Adrenal gland (tissue), 12 donors: ENCODE data around the gene FAM83C. TPM values are rescaled to one million over a fixed set of nuclear protein-coding genes. Genes with fewer than 3 reads are reported as not detected.

Experiments
- DNase-seq, 7 donors: peaks; one replicate each; pipeline ENCODE4 v3.0.0-alpha.2; 2019 to 2020
- H3K27ac ChIP-seq, 5 donors: fragments of 200-600 bp; sonication (generic) in 4 of 5; 1 replicate in 3 of 5; 2 replicates in 2 of 5; pipeline versions ENCODE4 v1.5.1 to v1.8.0; 2016 to 2020; ENCODE audit warnings: mild to moderate bottlenecking in 1 of 5
- H3K27me3 ChIP-seq: fragments of 200-600 bp; 2 replicates; pipeline ENCODE4 v1.8.0; 2021
- H3K36me3 ChIP-seq, 2 donors: fragments of 200-600 bp; replicated peaks in 1 of 2; 1 replicate in 1 of 2; 2 replicates in 1 of 2; pipeline versions ENCODE4 v1.5.1 to v1.8.0; 2018 to 2022
- H3K4me1 ChIP-seq, 2 donors: fragments of 200-600 bp; replicated peaks in 1 of 2; 1 replicate in 1 of 2; 2 replicates in 1 of 2; pipeline versions ENCODE4 v1.5.1 to v1.8.0; 2018 to 2021
- H3K4me3 ChIP-seq, 4 donors: fragments of 200-600 bp; sonication (generic) in 3 of 4; one replicate each; pipeline ENCODE4 v1.5.1; 2016 to 2018
- H3K9me3 ChIP-seq, 3 donors: fragments of 200-600 bp; sonication (generic) in 1 of 3; replicated peaks in 1 of 3; 1 replicate in 2 of 3; 2 replicates in 1 of 3; pipeline versions ENCODE4 v1.5.1 to v1.8.0; 2016 to 2021
- POLR2A ChIP-seq, 2 donors: fragments of 450-650 bp; IDR thresholded peaks; one replicate each; pipeline ENCODE4 v1.6.1; 2017; ENCODE audit warnings: antibody characterized with exemption in 2 of 2, mild to moderate bottlenecking in 2 of 2, moderate library complexity in 1 of 2
- WGBS, 4 donors: extraction: QIAGEN DNeasy Blood & Tissue Kit in 2 of 4; methylation state at CpG; one replicate each; pipeline versions ENCODE4 v1.1.5 to v1.1.7; 2013 to 2017; 5-methylcytosine and 5-hydroxymethylcytosine counted together
- intact Hi-C, 2 donors: fragments of 100-400 bp; cut with DNase I; formaldehyde crosslinking; loops; one replicate each; pipeline versions ENCODE4 v1.14.1 to v1.15.0; 2022 to 2023
- polyA plus RNA-seq, 3 donors: library from polyadenylated mRNA; stranded (reverse); fragments of 200-250 nt in 2 of 3; fragments of 350-450 nt in 1 of 3; fragmentation: Illumina TruSeq in 1 of 3; extraction: RNeasy Lipid Tissue Mini Kit (QIAGEN cat#74804) in 1 of 3; gene quantifications; one replicate each; pipeline ENCODE4 v1.2.3, GENCODE V29; 2013 to 2014
- total RNA-seq, 9 donors: library from RNA; depleted of rRNA in 4 of 9; stranded (reverse); fragments of >200 nt in 4 of 9; fragments of 120-200 nt in 1 of 9; fragmentation: NEBNext Ultra II Directional in 1 of 9; extraction: Animal tissue kit (Norgen Biotek cat#: 25700) in 1 of 9; gene quantifications; one replicate each; pipeline versions ENCODE4 v1.1.0 to v1.2.4, GENCODE V29; 2013 to 2023
- TF ChIP-seq, protein P1 (sequence below), 6 experiments: fragments of 450-650 bp in 4 of 6; fragments of 200-600 bp in 2 of 6; sonication (generic) in 1 of 6; IDR thresholded peaks; 1 replicate in 5 of 6; 2 replicates in 1 of 6; pipeline versions ENCODE4 v1.5.1 to v1.8.0; 2016 to 2021; ENCODE audit warnings: antibody characterized with exemption in 6 of 6, mild to moderate bottlenecking in 2 of 6, moderate library complexity in 1 of 6
- donor health status: healthy with polysubstance abuse.
- donor health status: Bipolar disorder and iron deficiency.
- donor health status: DM: yes; HTN: yes; CAD: no.
- donor health status: DM: no; HTN: no; CAD: no.
- donor health status: DM: no; HTN: no; CAD: no.
- donor health status: DM: yes; HTN: yes; CAD: no.

The FAM83C gene
- total and polyA plus RNA-seq, 12 donors, result 0.03 to 0.11 TPM; not detected in 10

DNA sequence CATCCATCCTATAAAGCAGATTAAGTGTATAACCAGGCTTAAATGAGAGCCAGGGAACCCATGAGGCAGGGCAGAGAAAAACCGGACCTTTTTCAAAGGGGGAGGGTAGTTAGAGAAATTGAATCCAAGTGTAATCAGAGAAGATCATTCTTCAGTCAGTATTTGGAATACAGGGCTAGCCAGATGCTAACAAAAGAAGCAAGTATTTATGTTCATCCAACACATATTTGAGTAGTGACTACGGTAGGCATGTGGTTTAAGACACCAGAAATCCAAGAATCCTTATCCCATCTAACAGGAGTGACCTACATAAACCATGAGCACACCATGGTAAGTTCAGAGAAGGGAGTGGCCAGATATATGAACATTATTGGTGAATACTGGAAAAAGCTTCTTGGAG is 46.8 kb upstream of the FAM83C start:
- Histone ChIP-seq H3K27me3 (no peaks in the 10 kb centered on the region), H3K36me3 (peaks cover 0 to 5% of the 10 kb centered on the region in 2 donors), H3K4me1 (peaks cover 0 to 9% of the 10 kb centered on the region in 2 donors), H3K4me3 (no peak overlapping the region), H3K27ac (no peak overlapping the region), H3K9me3 (no peaks in the 10 kb centered on the region)
- no peak for DNase-seq
- intact Hi-C loops, result no loop called here
- WGBS, 4 donors, result 89 to 98% (median 95%) methylated on average over 2 of the region's 2 CpGs
- TF ChIP-seq, protein P1, sequence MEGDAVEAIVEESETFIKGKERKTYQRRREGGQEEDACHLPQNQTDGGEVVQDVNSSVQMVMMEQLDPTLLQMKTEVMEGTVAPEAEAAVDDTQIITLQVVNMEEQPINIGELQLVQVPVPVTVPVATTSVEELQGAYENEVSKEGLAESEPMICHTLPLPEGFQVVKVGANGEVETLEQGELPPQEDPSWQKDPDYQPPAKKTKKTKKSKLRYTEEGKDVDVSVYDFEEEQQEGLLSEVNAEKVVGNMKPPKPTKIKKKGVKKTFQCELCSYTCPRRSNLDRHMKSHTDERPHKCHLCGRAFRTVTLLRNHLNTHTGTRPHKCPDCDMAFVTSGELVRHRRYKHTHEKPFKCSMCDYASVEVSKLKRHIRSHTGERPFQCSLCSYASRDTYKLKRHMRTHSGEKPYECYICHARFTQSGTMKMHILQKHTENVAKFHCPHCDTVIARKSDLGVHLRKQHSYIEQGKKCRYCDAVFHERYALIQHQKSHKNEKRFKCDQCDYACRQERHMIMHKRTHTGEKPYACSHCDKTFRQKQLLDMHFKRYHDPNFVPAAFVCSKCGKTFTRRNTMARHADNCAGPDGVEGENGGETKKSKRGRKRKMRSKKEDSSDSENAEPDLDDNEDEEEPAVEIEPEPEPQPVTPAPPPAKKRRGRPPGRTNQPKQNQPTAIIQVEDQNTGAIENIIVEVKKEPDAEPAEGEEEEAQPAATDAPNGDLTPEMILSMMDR (IDR thresholded peaks at IDR 0.05), result no peak
- no peak for TF ChIP-seq POLR2A (IDR thresholded peaks at IDR 0.05)

DNA sequence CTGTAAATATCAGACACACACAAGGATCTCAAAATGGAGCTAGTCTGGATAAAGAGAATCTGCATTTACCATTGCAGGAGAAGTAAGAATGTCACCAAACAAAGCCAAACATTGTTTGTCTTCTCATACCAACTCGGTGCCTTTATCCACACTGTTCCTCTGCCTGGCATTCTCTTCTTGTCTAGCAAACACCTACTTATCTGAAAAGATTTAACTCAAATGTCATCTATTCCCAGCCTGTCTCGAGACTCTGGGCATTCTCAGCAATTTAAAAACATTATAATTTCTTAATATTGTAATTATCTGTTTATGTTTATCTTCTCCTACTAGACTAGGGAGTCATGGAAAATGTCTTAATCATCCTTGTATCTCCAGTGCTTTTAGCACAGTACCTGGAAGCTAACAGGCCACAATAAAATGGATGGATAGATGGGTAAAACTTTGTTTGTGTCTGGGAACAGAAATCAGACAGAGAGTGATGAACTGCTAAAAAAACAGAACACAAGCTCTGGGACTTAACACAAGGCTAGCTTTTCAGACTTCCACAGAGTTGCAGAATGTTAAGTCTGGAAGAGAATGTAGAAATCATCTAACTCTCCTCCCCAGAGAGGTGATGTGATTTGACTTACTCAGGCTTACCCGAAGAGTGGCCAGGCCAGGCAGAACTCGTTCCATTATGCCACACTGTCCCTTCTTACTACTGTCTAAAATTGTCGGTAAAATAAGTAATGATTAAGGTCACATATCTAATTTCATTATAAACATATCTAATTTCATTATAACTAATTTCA is 42.3 kb upstream of the FAM83C start:
- intact Hi-C loops, result no loop called here
- Histone ChIP-seq H3K27me3 (no peaks in the 10 kb centered on the region), H3K36me3 (no peaks in the 10 kb centered on the region), H3K4me1 (peaks cover 0 to 13% of the 10 kb centered on the region in 2 donors), H3K27ac (no peak overlapping the region), H3K4me3 (no peak overlapping the region), H3K9me3 (no peaks in the 10 kb centered on the region)
- TF ChIP-seq POLR2A (IDR thresholded peaks at IDR 0.05), result no peak
- TF ChIP-seq, protein P1 (IDR thresholded peaks at IDR 0.05), result no peak
- DNase-seq, result no peak
- WGBS, 4 donors, result 69 to 74% (median 73%) methylated on average over 5 of the region's 5 CpGs

DNA sequence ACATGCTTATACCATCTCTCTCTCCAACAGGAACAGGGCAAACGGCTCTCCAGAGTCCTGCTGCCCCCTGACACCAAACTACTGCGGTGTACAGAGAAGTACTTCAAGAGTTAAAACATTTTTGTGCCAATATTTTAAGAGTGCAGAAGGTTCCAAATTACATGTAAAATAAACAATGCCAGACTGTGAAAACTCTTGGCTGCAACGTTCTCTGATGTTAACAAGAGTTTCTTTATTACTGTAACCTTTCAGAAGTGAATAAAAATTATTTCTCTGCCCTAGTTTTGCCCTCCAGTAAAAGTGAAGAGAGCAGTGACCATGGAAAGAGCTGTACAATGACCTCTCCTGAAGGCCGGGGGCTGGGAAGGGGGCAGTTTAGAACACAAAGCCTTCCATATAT is 41.4 kb upstream of the FAM83C start:
- 38 to 45% (median 42%) methylated on average over 4 of the region's 4 CpGs for WGBS, 4 donors
- intact Hi-C loops, result no loop called here
- TF ChIP-seq, protein P1 (IDR thresholded peaks at IDR 0.05), result no peak
- TF ChIP-seq POLR2A (IDR thresholded peaks at IDR 0.05), result no peak
- no peak for DNase-seq
- Histone ChIP-seq H3K27ac (no peak overlapping the region), H3K4me3 (no peak overlapping the region), H3K9me3 (no peaks in the 10 kb centered on the region), H3K4me1 (peaks cover 0 to 13% of the 10 kb centered on the region in 2 donors), H3K27me3 (no peaks in the 10 kb centered on the region), H3K36me3 (no peaks in the 10 kb centered on the region)

- Histone ChIP-seq H3K36me3 (no peaks in the 10 kb centered on the region), H3K4me3 (no peak overlapping the region), H3K4me1 (peaks cover 0 to 23% of the 10 kb centered on the region in 2 donors), H3K9me3 (no peaks in the 10 kb centered on the region), H3K27me3 (no peaks in the 10 kb centered on the region), H3K27ac (no peak overlapping the region)
- intact Hi-C loops, result no loop called here
- TF ChIP-seq, protein P1 (IDR thresholded peaks at IDR 0.05), result no peak
- TF ChIP-seq POLR2A (IDR thresholded peaks at IDR 0.05), result no peak
- no peak for DNase-seq
- WGBS, 4 donors, result 94 to 97% (median 96%) methylated on average over 5 of the region's 5 CpGs
Observed at GRCh38 chr20:35332540-35333200, 40.4 kb upstream of the FAM83C start.
